Panc1 (cell line): Measurements from ENCODE around the gene ATP11A. TPM values are rescaled to one million over a fixed set of nuclear protein-coding genes. Genes with fewer than 3 reads are reported as not detected.

ENCODE experiments used
- ATAC-seq: fragments of 200-7000 bp; cut with Tn5 transposase; 2 replicates; pipeline ENCODE4 v1.9.1; 2020; ENCODE audit warnings: mild to moderate bottlenecking, moderate library complexity
- BruUV-seq: library from RNA; stranded (reverse); fragments of 400-500 nt; replicated peaks from 2 replicates; lab custom pipeline; 2021; lab: Mats Ljungman, UMichigan
- CTCF ChIA-PET: fragments of 300-600 bp; sonication (Branson Sonifier 250); formaldehyde crosslinking; loops from one replicate; lab custom pipeline; 2022; ENCODE audit warnings: antibody characterized with exemption; lab: Charles Lee
- POLR2A ChIA-PET: fragments of 300-600 bp; sonication (Branson Sonifier 250); formaldehyde crosslinking; loops from one replicate; lab custom pipeline; 2022; ENCODE audit warnings: antibody characterized with exemption; lab: Charles Lee
- DNase-seq: peaks from one replicate; pipeline ENCODE4 v3.0.0-alpha.2; 2010; ENCODE audit warnings: low read depth, low spot score
- H3K27ac ChIP-seq: 2 replicates; pipeline ENCODE4 v1.5.1; 2011; ENCODE audit warnings: mild to moderate bottlenecking, low read length, inconsistent platforms
- H3K27me3 ChIP-seq: fragments of 200-500 bp; sonication (Bioruptor generic); 2 replicates; pipeline ENCODE4 v1.6.0; 2014; ENCODE audit warnings: low read length, inconsistent platforms; ENCODE audit not compliant: control insufficient read depth, insufficient read depth
- H3K36me3 ChIP-seq: fragments of 200-500 bp; sonication (Bioruptor generic); 2 replicates; pipeline ENCODE4 v1.5.1; 2014; ENCODE audit warnings: inconsistent platforms, mild to moderate bottlenecking, low read length, moderate library complexity; ENCODE audit not compliant: control insufficient read depth, insufficient read depth
- H3K4me1 ChIP-seq: 2 replicates; pipeline ENCODE4 v1.5.1; 2011; ENCODE audit warnings: inconsistent platforms, mild to moderate bottlenecking, low read length, moderate library complexity; ENCODE audit not compliant: control insufficient read depth, insufficient read depth
- H3K4me3 ChIP-seq, 2 experiments: 2 replicates each; pipeline ENCODE4 v1.5.1; 2011 to 2012; ENCODE audit warnings: low read depth in 2 of 2, low read length in 2 of 2, mild to moderate bottlenecking in 2 of 2, inconsistent platforms in 1 of 2, moderate library complexity in 1 of 2
- H3K9me3 ChIP-seq: fragments of 200-500 bp; sonication (Bioruptor generic); 2 replicates; pipeline ENCODE4 v1.5.1; 2014; ENCODE audit warnings: low read depth, mild to moderate bottlenecking, inconsistent platforms, low read length, moderate library complexity; ENCODE audit not compliant: control insufficient read depth, insufficient read depth
- POLR2AphosphoS5 ChIP-seq: IDR thresholded peaks from 2 replicates; pipeline ENCODE4 v1.6.1; 2012; ENCODE audit warnings: mild to moderate bottlenecking, low read depth, low read length, moderate library complexity
- SIN3A ChIP-seq: IDR thresholded peaks from 2 replicates; pipeline ENCODE4 v1.6.1; 2012; ENCODE audit warnings: low read depth, mild to moderate bottlenecking, low read length, moderate library complexity, borderline replicate concordance; ENCODE audit not compliant: insufficient read depth
- TCF7L2 ChIP-seq: IDR thresholded peaks from 2 replicates; pipeline ENCODE4 v1.6.1; 2011; ENCODE audit warnings: mild to moderate bottlenecking, low read depth, low read length, inconsistent platforms
- in situ Hi-C: cut with HindIII; loops from 2 replicates; pipeline ENCODE4 v1.10.0; 2016; ENCODE audit warnings: low sequenced_read_pairs, low pct_unique_long_range_greater_than_20kb
- intact Hi-C: fragments of 100-400 bp; cut with micrococcal nuclease; formaldehyde crosslinking; loops from one replicate; pipeline ENCODE4 v1.10.0; 2022; ENCODE audit not compliant: unreplicated experiment
- total RNA-seq: library from RNA; stranded (reverse); gene quantifications from one replicate; pipeline ENCODE4 v1.2.1, GENCODE V29; 2021; ENCODE audit not compliant: unreplicated experiment
- TF ChIP-seq, protein P1 (sequence below), 2 experiments: IDR thresholded peaks; 2 replicates each; pipeline ENCODE4 v1.6.1; 2011 to 2012; ENCODE audit warnings: low read depth in 2 of 2, control low read depth in 1 of 2, low read length in 1 of 2, mild to moderate bottlenecking in 1 of 2, moderate library complexity in 1 of 2; ENCODE audit not compliant: insufficient read depth in 1 of 2
- TF ChIP-seq, protein P2 (sequence below): fragments of 450-650 bp; IDR thresholded peaks from 2 replicates; pipeline ENCODE4 v1.5.1; 2017; ENCODE audit warnings: mild to moderate bottlenecking

ATP11A gene
- total RNA-seq, 1 experiment from 2014 or later: 85.8 TPM

DNA sequence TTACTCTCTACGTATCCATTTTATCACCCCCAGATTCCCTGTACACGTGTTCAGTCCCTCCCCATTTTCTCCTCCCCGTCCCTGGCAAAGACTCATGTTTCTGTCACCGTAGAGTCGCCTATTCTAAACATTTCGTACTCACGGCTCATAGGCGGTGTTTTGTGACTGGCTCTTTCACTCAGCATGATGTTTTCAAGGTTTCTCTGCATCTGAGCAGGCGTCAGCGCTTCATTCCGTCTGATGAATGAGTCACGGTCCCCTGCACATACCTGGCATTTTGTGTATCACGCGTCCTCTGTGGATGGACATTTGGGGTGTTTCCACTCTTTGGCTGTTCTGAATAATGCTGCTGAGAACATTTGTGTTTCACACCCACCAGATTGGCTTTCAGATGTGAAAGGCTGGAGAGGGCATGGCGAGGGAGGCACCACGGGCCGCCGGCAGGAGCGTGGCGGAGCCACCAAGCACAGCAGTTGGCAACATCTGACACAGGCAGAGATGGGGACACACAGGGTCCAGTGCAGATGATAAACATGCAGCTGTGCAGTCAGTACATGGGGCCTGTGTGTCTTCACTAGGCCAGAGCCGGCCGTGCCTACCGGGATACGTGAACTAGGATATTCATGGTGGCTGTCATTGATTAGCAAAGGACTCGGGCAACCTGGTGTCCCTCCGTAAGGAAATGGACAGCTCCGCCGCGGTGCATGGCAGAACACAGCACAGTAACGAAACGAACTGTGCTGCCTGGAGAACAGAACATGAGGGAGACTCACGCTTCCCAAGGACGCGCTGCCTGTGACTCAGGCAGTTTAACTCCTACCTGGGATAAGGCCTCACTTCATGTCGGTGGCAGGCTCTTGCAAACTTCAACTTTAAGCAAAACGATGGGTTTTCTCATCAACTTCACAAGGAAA lies 117.2 kb downstream of the ATP11A start:
- no peak for TF ChIP-seq POLR2AphosphoS5
- H3K27ac ChIP-seq: no peak overlapping the region
- H3K36me3 ChIP-seq: no peaks in the 10 kb centered on the region
- intact Hi-C loops: no loop called here
- H3K4me1 ChIP-seq: no peaks in the 10 kb centered on the region; the same call in 1 of the 2 replicates
- POLR2A ChIA-PET: no interaction called here
- H3K27me3 ChIP-seq: no peaks in the 10 kb centered on the region
- H3K4me3 ChIP-seq: no peak overlapping the region
- no peaks in the 10 kb centered on the region for H3K9me3 ChIP-seq
- no TSS peak for BruUV-seq
- DNase-seq: no peak
- in situ Hi-C loops: no loop called here
- no peak for ATAC-seq
- CTCF ChIA-PET: no interaction called here

DNA sequence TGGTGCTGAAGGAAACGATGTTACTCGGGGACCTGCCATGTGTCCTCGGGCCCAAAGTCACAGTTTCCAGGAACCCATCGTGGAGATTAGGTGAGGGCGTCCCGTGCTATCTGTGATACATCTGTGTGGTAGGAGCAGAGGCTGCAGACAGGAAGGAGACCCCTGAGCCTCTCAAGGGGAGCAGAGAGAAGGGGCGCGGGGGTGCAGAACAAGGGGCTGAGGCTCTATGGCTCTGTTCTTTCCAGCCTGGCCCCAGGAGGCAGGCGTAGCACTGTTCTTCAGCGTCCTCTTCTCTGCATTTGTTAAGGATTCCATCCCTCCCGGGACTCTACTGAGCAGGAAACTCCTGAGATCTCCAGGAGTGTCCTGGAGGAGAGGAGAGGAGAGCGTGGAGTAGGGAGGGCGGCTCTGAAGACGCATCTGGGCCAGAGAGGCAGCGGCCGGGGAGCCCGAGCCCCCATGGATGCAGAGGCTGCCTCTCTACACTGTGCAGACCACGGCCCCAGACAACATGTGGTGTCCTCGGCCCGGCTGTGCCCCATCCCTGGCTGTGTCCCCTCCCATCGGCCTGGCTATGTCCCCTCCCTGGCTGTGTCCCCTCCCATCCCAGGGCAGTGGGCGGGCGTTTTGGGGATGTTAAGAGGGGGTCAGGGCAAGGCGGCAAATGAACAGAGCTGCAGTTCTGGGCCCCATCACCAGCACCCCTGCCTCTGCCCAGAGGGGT lies 118.0 kb downstream of the ATP11A start:
- ATAC-seq: peak; percentile 56; the same call in 1 of the 2 replicates

More for the DNA sequence above, 118.0 kb downstream of the ATP11A start:
- in situ Hi-C loops (no loop called here), intact Hi-C loops (no loop called here)
- Histone ChIP-seq H3K4me1 (no peaks in the 10 kb centered on the region; the same call in 1 of the 2 replicates), H3K27ac (no peak overlapping the region), H3K9me3 (no peaks in the 10 kb centered on the region), H3K27me3 (no peaks in the 10 kb centered on the region), H3K4me3 (no peak overlapping the region), H3K36me3 (no peaks in the 10 kb centered on the region)
- ChIA-PET CTCF (no interaction called here), POLR2A (no interaction called here)
- DNase-seq: no peak
- BruUV-seq: no TSS peak
- TF ChIP-seq POLR2AphosphoS5 (no peak), TCF7L2 (no peak), SIN3A (no peak)
- TF ChIP-seq, protein P1, sequence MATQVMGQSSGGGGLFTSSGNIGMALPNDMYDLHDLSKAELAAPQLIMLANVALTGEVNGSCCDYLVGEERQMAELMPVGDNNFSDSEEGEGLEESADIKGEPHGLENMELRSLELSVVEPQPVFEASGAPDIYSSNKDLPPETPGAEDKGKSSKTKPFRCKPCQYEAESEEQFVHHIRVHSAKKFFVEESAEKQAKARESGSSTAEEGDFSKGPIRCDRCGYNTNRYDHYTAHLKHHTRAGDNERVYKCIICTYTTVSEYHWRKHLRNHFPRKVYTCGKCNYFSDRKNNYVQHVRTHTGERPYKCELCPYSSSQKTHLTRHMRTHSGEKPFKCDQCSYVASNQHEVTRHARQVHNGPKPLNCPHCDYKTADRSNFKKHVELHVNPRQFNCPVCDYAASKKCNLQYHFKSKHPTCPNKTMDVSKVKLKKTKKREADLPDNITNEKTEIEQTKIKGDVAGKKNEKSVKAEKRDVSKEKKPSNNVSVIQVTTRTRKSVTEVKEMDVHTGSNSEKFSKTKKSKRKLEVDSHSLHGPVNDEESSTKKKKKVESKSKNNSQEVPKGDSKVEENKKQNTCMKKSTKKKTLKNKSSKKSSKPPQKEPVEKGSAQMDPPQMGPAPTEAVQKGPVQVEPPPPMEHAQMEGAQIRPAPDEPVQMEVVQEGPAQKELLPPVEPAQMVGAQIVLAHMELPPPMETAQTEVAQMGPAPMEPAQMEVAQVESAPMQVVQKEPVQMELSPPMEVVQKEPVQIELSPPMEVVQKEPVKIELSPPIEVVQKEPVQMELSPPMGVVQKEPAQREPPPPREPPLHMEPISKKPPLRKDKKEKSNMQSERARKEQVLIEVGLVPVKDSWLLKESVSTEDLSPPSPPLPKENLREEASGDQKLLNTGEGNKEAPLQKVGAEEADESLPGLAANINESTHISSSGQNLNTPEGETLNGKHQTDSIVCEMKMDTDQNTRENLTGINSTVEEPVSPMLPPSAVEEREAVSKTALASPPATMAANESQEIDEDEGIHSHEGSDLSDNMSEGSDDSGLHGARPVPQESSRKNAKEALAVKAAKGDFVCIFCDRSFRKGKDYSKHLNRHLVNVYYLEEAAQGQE (IDR thresholded peaks at IDR 0.05; ENCODE audit: insufficient read depth in 1 of 2, low read depth in 2 of 2, low read length in 1 of 2): no peak
- TF ChIP-seq, protein P2, sequence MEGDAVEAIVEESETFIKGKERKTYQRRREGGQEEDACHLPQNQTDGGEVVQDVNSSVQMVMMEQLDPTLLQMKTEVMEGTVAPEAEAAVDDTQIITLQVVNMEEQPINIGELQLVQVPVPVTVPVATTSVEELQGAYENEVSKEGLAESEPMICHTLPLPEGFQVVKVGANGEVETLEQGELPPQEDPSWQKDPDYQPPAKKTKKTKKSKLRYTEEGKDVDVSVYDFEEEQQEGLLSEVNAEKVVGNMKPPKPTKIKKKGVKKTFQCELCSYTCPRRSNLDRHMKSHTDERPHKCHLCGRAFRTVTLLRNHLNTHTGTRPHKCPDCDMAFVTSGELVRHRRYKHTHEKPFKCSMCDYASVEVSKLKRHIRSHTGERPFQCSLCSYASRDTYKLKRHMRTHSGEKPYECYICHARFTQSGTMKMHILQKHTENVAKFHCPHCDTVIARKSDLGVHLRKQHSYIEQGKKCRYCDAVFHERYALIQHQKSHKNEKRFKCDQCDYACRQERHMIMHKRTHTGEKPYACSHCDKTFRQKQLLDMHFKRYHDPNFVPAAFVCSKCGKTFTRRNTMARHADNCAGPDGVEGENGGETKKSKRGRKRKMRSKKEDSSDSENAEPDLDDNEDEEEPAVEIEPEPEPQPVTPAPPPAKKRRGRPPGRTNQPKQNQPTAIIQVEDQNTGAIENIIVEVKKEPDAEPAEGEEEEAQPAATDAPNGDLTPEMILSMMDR: no peak
